HepG2 (cell line): Measurements from ENCODE around the gene PTPRD. TPM values are rescaled to one million over a fixed set of nuclear protein-coding genes. Genes with fewer than 3 reads are reported as not detected.

Experiments
- ATAC-seq: fragments of 200-7000 bp; cut with Tn5 transposase; 3 replicates; pipeline ENCODE4 v1.9.1; 2020; ENCODE audit warnings: mild to moderate bottlenecking, moderate library complexity
- BruUV-seq: library from RNA; stranded (reverse); fragments of 400-500 nt; replicated peaks from 2 replicates; lab custom pipeline; 2021; lab: Mats Ljungman, UMichigan
- CTCF ChIA-PET: fragments of 300-600 bp; formaldehyde crosslinking; extraction: SDS; loops from one replicate; lab custom pipeline; 2021; ENCODE audit warnings: low total read pairs, inconsistent platforms, low intra/inter-chr PET ratio; lab: Yijun Ruan, JAX
- POLR2A ChIA-PET: fragments of 350-600 bp; sonication (Branson Sonifier 250); formaldehyde crosslinking; loops from one replicate; lab custom pipeline; 2020; ENCODE audit warnings: antibody characterized with exemption, inconsistent platforms; lab: Yijun Ruan, JAX
- DNase-seq: peaks from one replicate; pipeline ENCODE4 v3.0.0-alpha.2; 2015; ENCODE audit warnings: low spot score
- FAIRE-seq: peaks from 3 replicates; lab custom pipeline; 2011; peaks lifted over from hg19 to GRCh38; lab: Jason Lieb, UNC
- H2AFZ ChIP-seq: one replicate; pipeline ENCODE4 v1.6.1; 2011; ENCODE audit warnings: low read length, inconsistent platforms
- H3K27ac ChIP-seq: fragments of 300-600 bp; 3 replicates; pipeline ENCODE4 v1.8.0; 2011; ENCODE audit warnings: mixed run types, mild to moderate bottlenecking, mixed read lengths, low read length, inconsistent platforms; ENCODE audit not compliant: insufficient read depth; ENCODE audit errors: extremely low read length
- H3K27me3 ChIP-seq, 2 experiments: fragments of 200-600 bp in 1 of 2; 2 replicates in 1 of 2; 3 replicates in 1 of 2; pipeline versions ENCODE4 v1.6.0 to v1.8.0; 2011; ENCODE audit warnings: low read length in 2 of 2, mild to moderate bottlenecking in 2 of 2, moderate library complexity in 2 of 2, inconsistent platforms in 1 of 2; ENCODE audit not compliant: insufficient read depth in 2 of 2, control insufficient read depth in 1 of 2
- H3K36me3 ChIP-seq, 2 experiments: fragments of 200-600 bp in 1 of 2; replicated peaks in 1 of 2; 2 replicates in 1 of 2; 3 replicates in 1 of 2; pipeline versions ENCODE4 v1.5.1 to v1.8.0; 2011; ENCODE audit warnings: low read length in 2 of 2, inconsistent platforms in 1 of 2; ENCODE audit not compliant: insufficient read depth in 2 of 2, control insufficient read depth in 1 of 2
- H3K4me1 ChIP-seq: 2 replicates; pipeline ENCODE4 v1.5.1; 2012; ENCODE audit warnings: low read length, inconsistent platforms; ENCODE audit not compliant: insufficient read depth
- H3K4me2 ChIP-seq: 2 replicates; pipeline ENCODE4 v1.6.0; 2011; ENCODE audit warnings: low read depth, low read length, inconsistent platforms
- H3K4me3 ChIP-seq, 3 experiments: fragments of 200-600 bp in 1 of 3; sonication (generic), shearing (Covaris generic) in 1 of 3; replicated peaks in 1 of 3; 2 replicates each; pipeline ENCODE4 v1.5.1; 2011 to 2016; ENCODE audit warnings: low read length in 3 of 3, inconsistent platforms in 2 of 3, low read depth in 2 of 3, mild to moderate bottlenecking in 2 of 3, control low read depth in 1 of 3, mixed read lengths in 1 of 3; ENCODE audit not compliant: insufficient read depth in 1 of 3
- H3K79me2 ChIP-seq: one replicate; pipeline ENCODE4 v1.6.1; 2011; ENCODE audit warnings: low read length, inconsistent platforms; ENCODE audit not compliant: insufficient read depth
- H3K9ac ChIP-seq: 2 replicates; pipeline ENCODE4 v1.6.0; 2011; ENCODE audit warnings: mild to moderate bottlenecking, low read depth, low read length, inconsistent platforms; ENCODE audit not compliant: insufficient read depth
- H3K9me3 ChIP-seq: 2 replicates; pipeline ENCODE4 v1.5.1; 2012; ENCODE audit warnings: mild to moderate bottlenecking, low read length
- H4K20me1 ChIP-seq: 2 replicates; pipeline ENCODE4 v1.6.0; 2011; ENCODE audit warnings: inconsistent platforms, mild to moderate bottlenecking, low read length, moderate library complexity; ENCODE audit not compliant: insufficient read depth
- GATAD1 ChIP-seq: IDR thresholded peaks from 2 replicates; pipeline ENCODE4 v1.6.1; 2016; ENCODE audit warnings: missing genetic modification reagents, missing compliant biosample characterization
- NFRKB ChIP-seq: fragments of 450-650 bp; IDR thresholded peaks from 2 replicates; pipeline ENCODE4 v1.6.1; 2017
- RBM22 ChIP-seq: fragments of 200-400 bp; formaldehyde crosslinking; optimal IDR thresholded peaks from 2 replicates; pipeline ENCODE3; 2017; ENCODE audit warnings: mild to moderate bottlenecking, low read length, moderate library complexity
- RNF2 ChIP-seq: fragments of 450-650 bp; conservative IDR thresholded peaks from 2 replicates; pipeline ENCODE4 v1.6.1; 2016; ENCODE audit warnings: low read depth
- ZFYVE20 ChIP-seq: sonication (generic); formaldehyde crosslinking; IDR thresholded peaks from 2 replicates; pipeline ENCODE4 v1.8.0; 2023; ENCODE audit warnings: low read depth, mild to moderate bottlenecking, moderate library complexity, missing genetic modification reagents, borderline replicate concordance
- ZNF138 ChIP-seq: sonication (generic); formaldehyde crosslinking; IDR thresholded peaks from 2 replicates; pipeline ENCODE4 v1.5.0; 2020; ENCODE audit warnings: mild to moderate bottlenecking, low read depth, missing genetic modification reagents
- ZNF337 ChIP-seq: sonication (generic); formaldehyde crosslinking; IDR thresholded peaks from 2 replicates; pipeline ENCODE4 v1.5.1; 2020; ENCODE audit warnings: missing genetic modification reagents, low read depth, mild to moderate bottlenecking, borderline replicate concordance
- WGBS: methylation state at CpG from one replicate; pipeline ENCODE4 v1.1.6; 2017; ENCODE audit warnings: low lambda C conversion rate; 5-methylcytosine and 5-hydroxymethylcytosine counted together
- in situ Hi-C: cut with HindIII; loops from 2 replicates; pipeline ENCODE4 v1.10.0; 2017; ENCODE audit warnings: low pct_unique_long_range_greater_than_20kb; ENCODE audit not compliant: extremely low pct_ligation_motif_present
- intact Hi-C: fragments of 100-400 bp; cut with micrococcal nuclease; formaldehyde crosslinking; loops from one replicate; pipeline ENCODE4 v1.10.0; 2022; ENCODE audit not compliant: unreplicated experiment
- polyA plus RNA-seq, 8 experiments: library from polyadenylated mRNA; depleted of rRNA in 3 of 8; stranded (reverse) in 7 of 8; unstranded in 1 of 8; fragments of >200 nt; fragmentation: Illumina TruSeq in 4 of 8; extraction: Trizol in 4 of 8; gene quantifications; 2 replicates each; pipeline versions ENCODE4 v1.2.1 to v1.2.3, GENCODE V29; 2011 to 2016; ENCODE audit warnings: low read depth in 4 of 8, missing spikeins in 1 of 8, mixed read lengths in 1 of 8; ENCODE audit not compliant: insufficient read depth in 1 of 8
- total RNA-seq, 5 experiments: library from RNA; depleted of rRNA; stranded (reverse); fragments of >200 nt; fragmentation: Illumina TruSeq; extraction: Trizol; gene quantifications; 2 replicates each; pipeline ENCODE4 v1.2.3, GENCODE V29; 2016; ENCODE audit warnings: low read depth in 1 of 5
- TF ChIP-seq, protein P1 (sequence below), 2 experiments: sonication (generic) in 1 of 2; formaldehyde crosslinking in 1 of 2; IDR thresholded peaks; 2 replicates each; pipeline versions ENCODE4 v1.4.0 to v1.6.1; 2016 to 2020; ENCODE audit warnings: borderline replicate concordance in 1 of 2, low read depth in 1 of 2, mild to moderate bottlenecking in 1 of 2, missing genetic modification reagents in 1 of 2
- TF ChIP-seq, protein P2 (sequence below): sonication (generic); formaldehyde crosslinking; IDR thresholded peaks from 2 replicates; pipeline ENCODE4 v1.5.0; 2020; ENCODE audit warnings: mild to moderate bottlenecking, missing genetic modification reagents, borderline replicate concordance

PTPRD gene
- total and polyA plus RNA-seq, 2 of the 13 experiments (the other 11 are each of a cell fraction or from before 2014, with no cell fraction given), result 0.05 TPM; not detected in 1

DNA sequence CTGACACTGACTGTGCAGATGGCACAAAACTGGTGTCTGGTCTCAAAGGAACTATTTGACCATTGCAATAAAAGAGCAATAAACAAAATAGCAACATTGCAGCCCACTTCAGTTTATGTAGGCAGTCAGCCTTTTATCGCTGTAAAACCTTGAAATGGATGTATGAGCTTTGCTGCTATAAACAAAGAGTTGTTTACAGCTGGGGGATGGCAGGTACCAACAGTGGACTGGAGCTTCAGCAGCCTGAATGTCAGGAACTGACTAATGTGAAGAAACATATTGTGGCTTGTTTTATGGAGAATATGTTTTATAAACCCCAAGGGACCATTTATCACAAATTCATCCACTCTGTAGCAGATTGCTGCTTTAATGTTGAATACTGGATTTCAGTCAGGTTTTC is 78.0 kb downstream of the PTPRD start:
- CTCF ChIA-PET, result no interaction called here
- no TSS peak for BruUV-seq
- H3K4me3 ChIP-seq, result no peak overlapping the region
- no peaks in the 10 kb centered on the region for H4K20me1 ChIP-seq
- no peak overlapping the region for H2AFZ ChIP-seq
- no peak for DNase-seq
- intact Hi-C loops (no loop called here), in situ Hi-C loops (no loop called here)
- TF ChIP-seq, protein P1, sequence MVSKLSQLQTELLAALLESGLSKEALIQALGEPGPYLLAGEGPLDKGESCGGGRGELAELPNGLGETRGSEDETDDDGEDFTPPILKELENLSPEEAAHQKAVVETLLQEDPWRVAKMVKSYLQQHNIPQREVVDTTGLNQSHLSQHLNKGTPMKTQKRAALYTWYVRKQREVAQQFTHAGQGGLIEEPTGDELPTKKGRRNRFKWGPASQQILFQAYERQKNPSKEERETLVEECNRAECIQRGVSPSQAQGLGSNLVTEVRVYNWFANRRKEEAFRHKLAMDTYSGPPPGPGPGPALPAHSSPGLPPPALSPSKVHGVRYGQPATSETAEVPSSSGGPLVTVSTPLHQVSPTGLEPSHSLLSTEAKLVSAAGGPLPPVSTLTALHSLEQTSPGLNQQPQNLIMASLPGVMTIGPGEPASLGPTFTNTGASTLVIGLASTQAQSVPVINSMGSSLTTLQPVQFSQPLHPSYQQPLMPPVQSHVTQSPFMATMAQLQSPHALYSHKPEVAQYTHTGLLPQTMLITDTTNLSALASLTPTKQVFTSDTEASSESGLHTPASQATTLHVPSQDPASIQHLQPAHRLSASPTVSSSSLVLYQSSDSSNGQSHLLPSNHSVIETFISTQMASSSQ (IDR thresholded peaks at IDR 0.05; ENCODE audit: low read depth), result no peak
- TF ChIP-seq, protein P1 (CRISPR knock-in tag; IDR thresholded peaks at IDR 0.05; ENCODE audit: borderline replicate concordance), result no peak
- TF ChIP-seq ZNF138 (no peak), GATAD1 (no peak), ZFYVE20 (CRISPR knock-in tag) (no peak), ZNF337 (CRISPR knock-in tag) (no peak), RNF2 (no peak), NFRKB (no peak), RBM22 (no peak)
- TF ChIP-seq, protein P2, sequence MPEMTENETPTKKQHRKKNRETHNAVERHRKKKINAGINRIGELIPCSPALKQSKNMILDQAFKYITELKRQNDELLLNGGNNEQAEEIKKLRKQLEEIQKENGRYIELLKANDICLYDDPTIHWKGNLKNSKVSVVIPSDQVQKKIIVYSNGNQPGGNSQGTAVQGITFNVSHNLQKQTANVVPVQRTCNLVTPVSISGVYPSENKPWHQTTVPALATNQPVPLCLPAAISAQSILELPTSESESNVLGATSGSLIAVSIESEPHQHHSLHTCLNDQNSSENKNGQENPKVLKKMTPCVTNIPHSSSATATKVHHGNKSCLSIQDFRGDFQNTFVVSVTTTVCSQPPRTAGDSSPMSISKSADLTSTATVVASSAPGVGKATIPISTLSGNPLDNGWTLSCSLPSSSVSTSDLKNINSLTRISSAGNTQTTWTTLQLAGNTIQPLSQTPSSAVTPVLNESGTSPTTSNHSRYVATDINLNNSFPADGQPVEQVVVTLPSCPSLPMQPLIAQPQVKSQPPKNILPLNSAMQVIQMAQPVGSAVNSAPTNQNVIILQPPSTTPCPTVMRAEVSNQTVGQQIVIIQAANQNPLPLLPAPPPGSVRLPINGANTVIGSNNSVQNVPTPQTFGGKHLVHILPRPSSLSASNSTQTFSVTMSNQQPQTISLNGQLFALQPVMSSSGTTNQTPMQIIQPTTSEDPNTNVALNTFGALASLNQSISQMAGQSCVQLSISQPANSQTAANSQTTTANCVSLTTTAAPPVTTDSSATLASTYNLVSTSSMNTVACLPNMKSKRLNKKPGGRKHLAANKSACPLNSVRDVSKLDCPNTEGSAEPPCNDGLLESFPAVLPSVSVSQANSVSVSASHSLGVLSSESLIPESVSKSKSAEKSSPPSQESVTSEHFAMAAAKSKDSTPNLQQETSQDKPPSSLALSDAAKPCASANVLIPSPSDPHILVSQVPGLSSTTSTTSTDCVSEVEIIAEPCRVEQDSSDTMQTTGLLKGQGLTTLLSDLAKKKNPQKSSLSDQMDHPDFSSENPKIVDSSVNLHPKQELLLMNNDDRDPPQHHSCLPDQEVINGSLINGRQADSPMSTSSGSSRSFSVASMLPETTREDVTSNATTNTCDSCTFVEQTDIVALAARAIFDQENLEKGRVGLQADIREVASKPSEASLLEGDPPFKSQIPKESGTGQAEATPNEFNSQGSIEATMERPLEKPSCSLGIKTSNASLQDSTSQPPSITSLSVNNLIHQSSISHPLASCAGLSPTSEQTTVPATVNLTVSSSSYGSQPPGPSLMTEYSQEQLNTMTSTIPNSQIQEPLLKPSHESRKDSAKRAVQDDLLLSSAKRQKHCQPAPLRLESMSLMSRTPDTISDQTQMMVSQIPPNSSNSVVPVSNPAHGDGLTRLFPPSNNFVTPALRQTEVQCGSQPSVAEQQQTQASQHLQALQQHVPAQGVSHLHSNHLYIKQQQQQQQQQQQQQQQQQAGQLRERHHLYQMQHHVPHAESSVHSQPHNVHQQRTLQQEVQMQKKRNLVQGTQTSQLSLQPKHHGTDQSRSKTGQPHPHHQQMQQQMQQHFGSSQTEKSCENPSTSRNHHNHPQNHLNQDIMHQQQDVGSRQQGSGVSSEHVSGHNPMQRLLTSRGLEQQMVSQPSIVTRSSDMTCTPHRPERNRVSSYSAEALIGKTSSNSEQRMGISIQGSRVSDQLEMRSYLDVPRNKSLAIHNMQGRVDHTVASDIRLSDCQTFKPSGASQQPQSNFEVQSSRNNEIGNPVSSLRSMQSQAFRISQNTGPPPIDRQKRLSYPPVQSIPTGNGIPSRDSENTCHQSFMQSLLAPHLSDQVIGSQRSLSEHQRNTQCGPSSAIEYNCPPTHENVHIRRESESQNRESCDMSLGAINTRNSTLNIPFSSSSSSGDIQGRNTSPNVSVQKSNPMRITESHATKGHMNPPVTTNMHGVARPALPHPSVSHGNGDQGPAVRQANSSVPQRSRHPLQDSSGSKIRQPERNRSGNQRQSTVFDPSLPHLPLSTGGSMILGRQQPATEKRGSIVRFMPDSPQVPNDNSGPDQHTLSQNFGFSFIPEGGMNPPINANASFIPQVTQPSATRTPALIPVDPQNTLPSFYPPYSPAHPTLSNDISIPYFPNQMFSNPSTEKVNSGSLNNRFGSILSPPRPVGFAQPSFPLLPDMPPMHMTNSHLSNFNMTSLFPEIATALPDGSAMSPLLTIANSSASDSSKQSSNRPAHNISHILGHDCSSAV (CRISPR knock-in tag), result no peak
- H3K27me3 ChIP-seq, result no peaks in the 10 kb centered on the region
- no peak overlapping the region for H3K9ac ChIP-seq
- POLR2A ChIA-PET, result no interaction called here
- H3K79me2 ChIP-seq, result no peaks in the 10 kb centered on the region
- H3K9me3 ChIP-seq, result 0 out of 2 replicates have a peak, but pooled peaks cover 5% of the 10 kb centered on the region
- H3K27ac ChIP-seq, result no peak overlapping the region
- no peak for ATAC-seq
- H3K4me2 ChIP-seq, result no peak overlapping the region
- no peaks in the 10 kb centered on the region for H3K4me1 ChIP-seq
- no peak for FAIRE-seq
- WGBS, result 7% methylated on average over 1 of the region's 1 CpG
- H3K36me3 ChIP-seq, result no peaks in the 10 kb centered on the region
